ENCODE data around the gene HOTAIR.

HOTAIR gene

DNA sequence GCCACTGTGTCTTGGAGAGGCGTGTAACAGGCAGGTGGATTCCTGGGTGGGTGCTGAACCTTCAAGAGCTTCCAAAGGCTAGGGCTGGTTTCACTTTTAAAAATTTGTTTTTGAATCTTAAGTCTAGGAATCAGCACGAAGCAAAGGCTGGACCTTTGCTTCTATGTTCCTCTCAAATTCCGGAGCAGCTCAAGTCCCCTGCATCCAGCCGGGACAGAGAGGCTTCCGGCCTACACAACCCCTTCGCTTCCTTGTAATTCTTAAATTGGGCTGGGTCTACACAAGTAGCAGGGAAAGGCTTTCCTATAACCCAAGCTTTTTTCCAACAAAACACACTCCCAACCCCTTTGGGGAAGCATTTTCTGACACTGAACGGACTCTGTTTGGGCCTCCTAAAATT lies 11.7 kb downstream of the HOTAIR start:
- Histone ChIP-seq H3K4me3 (ENCODE audit: low read depth, low read length) (no peak overlapping the region), H3K27me3 (ENCODE audit: insufficient read depth, low read depth, severe bottlenecking) (no peaks in the 10 kb centered on the region), H3K9me3 (ENCODE audit: severe bottlenecking) (no peaks in the 10 kb centered on the region), H3K27ac (no peak overlapping the region), H3K36me3 (no peaks in the 10 kb centered on the region)
- no peak for DNase-seq
- TF ChIP-seq, protein P1, sequence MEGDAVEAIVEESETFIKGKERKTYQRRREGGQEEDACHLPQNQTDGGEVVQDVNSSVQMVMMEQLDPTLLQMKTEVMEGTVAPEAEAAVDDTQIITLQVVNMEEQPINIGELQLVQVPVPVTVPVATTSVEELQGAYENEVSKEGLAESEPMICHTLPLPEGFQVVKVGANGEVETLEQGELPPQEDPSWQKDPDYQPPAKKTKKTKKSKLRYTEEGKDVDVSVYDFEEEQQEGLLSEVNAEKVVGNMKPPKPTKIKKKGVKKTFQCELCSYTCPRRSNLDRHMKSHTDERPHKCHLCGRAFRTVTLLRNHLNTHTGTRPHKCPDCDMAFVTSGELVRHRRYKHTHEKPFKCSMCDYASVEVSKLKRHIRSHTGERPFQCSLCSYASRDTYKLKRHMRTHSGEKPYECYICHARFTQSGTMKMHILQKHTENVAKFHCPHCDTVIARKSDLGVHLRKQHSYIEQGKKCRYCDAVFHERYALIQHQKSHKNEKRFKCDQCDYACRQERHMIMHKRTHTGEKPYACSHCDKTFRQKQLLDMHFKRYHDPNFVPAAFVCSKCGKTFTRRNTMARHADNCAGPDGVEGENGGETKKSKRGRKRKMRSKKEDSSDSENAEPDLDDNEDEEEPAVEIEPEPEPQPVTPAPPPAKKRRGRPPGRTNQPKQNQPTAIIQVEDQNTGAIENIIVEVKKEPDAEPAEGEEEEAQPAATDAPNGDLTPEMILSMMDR (IDR thresholded peaks at IDR 0.05; ENCODE audit: low read depth, low read length): no peak

DNA sequence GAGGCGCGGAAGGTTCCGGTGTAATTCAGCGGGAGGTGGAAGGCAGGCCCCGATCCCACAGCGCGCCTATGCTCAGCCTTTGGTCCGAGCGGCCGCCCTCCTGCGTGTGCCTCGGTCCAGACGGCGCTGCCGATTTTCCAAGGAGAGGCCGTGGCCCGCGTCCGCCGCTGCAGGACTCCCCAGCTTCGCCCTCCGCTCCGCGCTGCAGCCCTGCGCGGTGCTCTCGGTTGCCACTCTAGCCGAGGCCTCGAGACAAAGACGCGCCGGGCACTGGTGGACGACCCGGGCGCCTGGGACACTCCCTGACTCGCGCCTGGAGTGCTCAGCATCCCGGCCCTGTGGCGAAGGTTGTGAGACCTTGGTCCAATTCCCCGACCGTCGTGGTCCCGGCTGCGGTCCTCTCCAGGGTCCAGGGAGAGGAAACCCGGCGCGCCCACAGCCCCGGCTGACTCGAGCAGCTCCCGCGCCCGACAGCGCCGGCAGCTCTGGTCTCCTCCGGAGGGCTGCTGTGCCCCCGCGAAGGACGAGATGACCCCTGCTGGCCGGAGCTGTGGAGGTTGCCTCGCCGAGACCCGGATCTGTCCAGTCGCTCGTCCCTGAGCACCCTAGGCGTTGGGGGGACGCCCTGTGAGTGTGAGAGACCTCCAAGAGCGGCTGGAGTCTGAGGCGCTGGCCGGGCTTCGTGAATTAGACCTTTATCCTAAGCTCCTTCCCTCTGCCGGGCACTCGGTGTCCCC lies 13.6 kb downstream of the HOTAIR start:
- Histone ChIP-seq H3K9me3 (ENCODE audit: severe bottlenecking) (no peaks in the 10 kb centered on the region), H3K36me3 (no peaks in the 10 kb centered on the region), H3K27ac (no peak overlapping the region), H3K4me3 (ENCODE audit: low read depth, low read length) (no peak overlapping the region), H3K27me3 (ENCODE audit: insufficient read depth, low read depth, severe bottlenecking) (peaks cover 7% of the 10 kb centered on the region)
- TF ChIP-seq, protein P1 (IDR thresholded peaks at IDR 0.05; ENCODE audit: low read depth, low read length): 0 out of 2 replicates have a peak, but pooled peaks have one; percentile 15
- DNase-seq: no peak

DNA sequence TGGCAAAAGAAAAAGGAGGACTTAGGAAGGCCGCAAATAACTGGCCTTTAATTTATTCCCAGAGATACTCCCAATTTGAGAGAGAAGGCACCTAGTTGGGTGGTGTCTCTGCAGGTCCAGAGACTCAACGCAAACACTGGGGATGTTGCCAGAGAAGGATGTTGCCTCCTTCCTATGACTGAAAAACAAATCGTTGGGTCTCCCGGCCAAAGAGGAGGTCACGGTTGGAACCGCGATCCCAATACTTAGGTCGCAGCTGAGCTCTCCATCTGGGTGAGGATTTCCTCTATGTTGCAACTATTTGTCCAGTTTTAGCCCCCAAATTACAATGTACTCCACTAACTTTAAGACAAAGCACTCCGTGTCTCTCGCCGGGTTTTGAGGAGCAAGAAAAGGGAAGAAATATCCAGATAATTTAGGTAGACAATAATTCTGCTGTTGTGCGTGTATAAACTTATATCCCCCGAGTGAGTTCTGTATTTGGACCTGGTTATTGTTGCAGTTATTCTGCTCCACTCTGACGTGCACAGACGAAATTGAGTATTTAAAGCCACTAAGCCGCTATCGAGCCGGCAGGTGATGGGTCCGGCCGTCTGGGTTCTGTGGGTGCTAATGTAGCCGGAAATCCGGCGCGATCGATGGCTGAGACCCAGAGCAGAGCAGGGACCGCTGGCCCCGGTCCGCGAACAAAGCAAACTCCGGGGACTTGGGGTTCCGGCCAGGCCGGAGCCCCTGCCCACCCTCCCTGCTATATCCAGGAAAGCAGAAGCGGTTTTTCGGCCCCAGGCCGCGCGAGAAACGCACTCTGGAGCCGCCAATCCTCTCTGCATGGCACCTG lies 14.3 kb downstream of the HOTAIR start:
- TF ChIP-seq, protein P1 (IDR thresholded peaks at IDR 0.05; ENCODE audit: low read depth, low read length): no peak
- H3K36me3 ChIP-seq: no peaks in the 10 kb centered on the region
- no peak overlapping the region for H3K4me3 ChIP-seq (ENCODE audit: low read depth, low read length)
- H3K27me3 ChIP-seq (ENCODE audit: insufficient read depth, low read depth, severe bottlenecking): peaks cover 15% of the 10 kb centered on the region
- DNase-seq: no peak
- no peak overlapping the region for H3K27ac ChIP-seq
- H3K9me3 ChIP-seq (ENCODE audit: severe bottlenecking): no peaks in the 10 kb centered on the region

DNA sequence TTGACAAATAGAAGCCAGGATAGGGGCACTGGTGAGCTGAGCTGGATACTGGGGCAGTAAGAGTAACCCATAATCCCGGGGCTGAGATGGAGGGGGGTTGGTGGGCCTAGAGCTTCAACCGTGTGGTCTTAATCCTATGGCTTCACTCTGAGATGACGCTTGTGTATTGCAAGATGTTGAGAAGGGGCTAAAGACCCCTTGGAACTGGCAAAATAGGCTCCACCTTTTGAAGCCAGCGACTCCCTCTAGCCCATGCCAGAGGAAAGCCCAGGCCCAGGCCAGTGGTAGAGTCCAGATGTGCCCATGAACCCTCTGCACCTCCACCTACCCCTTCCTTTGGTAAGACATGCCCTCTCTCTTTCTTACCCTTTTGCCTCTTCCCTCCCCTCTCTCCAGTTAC lies 15.4 kb downstream of the HOTAIR start:
- Histone ChIP-seq H3K4me3 (ENCODE audit: low read depth, low read length) (no peak overlapping the region), H3K27me3 (ENCODE audit: insufficient read depth, low read depth, severe bottlenecking) (peaks cover 26% of the 10 kb centered on the region), H3K36me3 (no peaks in the 10 kb centered on the region), H3K27ac (no peak overlapping the region), H3K9me3 (ENCODE audit: severe bottlenecking) (no peaks in the 10 kb centered on the region)
- DNase-seq: no peak
- TF ChIP-seq, protein P1 (IDR thresholded peaks at IDR 0.05; ENCODE audit: low read depth, low read length): no peak

DNA sequence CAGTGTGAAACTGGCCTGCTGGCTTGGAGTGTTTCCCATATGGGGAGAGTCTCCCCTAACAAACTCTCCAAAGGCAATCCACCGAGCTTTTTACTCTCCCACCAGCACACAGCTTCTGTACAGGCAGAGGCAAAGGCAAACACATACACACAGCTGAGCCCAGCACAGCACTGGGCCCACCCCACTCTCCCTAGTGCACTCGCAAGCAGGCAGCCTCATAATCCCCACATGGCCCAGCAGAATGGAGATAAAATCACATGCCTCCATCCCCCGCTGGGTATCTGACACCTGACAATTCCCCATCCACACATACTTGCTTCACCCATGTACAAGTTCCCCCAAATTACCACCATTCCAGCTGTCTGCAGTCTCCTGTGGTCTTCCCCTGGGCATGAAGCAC lies 16.6 kb downstream of the HOTAIR start:
- Histone ChIP-seq H3K27ac (no peak overlapping the region), H3K4me3 (ENCODE audit: low read depth, low read length) (no peak overlapping the region), H3K27me3 (ENCODE audit: insufficient read depth, low read depth, severe bottlenecking) (peaks cover 38% of the 10 kb centered on the region), H3K36me3 (no peaks in the 10 kb centered on the region), H3K9me3 (ENCODE audit: severe bottlenecking) (no peaks in the 10 kb centered on the region)
- DNase-seq: peak; percentile 58
- TF ChIP-seq, protein P1 (IDR thresholded peaks at IDR 0.05; ENCODE audit: low read depth, low read length): no peak
